Measurements from ENCODE around the gene HAUS5.
A peak's percentile ranks its signal among the peaks of the same experiment; 100 is the strongest.

Gene HAUS5

DNA sequence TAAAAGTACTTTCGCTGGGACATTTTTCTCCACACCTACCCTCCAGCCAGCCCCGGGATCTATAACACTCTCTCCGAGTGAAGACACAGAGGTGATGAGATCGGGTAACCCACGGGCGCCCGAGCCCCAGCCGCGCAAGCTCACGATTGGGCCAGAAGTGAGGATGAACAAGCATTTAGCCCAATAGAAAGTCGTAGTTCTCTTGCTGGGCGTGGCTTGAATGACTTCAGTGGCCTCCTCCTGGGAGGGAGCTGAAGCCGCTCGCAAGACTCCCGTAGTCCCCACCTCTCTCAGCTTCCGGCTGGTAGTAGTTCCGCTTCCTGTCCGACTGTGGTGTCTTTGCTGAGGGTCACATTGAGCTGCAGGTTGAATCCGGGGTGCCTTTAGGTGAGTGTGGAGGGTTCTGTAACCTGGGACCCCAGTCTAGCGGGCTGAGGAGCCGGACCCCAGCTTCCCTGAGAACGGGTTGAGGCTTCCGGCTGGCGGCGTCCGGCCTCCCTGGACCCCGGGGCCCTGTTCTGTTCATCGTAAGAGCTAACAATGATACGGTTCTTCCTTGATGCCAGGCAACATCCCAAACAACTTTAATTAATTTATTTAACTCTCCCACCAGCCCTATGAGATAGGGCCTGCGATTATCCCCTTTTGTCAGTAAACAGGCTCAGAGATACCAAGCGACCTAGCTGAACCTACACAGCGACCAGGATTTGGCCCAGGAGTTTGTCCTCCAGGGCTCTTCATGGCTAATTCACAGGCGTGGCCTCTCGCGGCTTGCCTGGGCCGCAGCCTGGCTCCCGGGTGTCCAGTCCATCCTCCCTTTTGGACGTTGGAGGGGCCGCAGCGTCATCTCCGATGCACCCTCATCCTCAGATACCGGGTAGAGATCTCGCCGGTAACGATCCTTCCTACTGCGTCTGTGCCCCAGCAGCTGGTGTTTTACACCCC, 35.8 kb downstream of the HAUS5 start, which contains the start of gene COX6B1:
TSS of gene COX6B1 (plus strand) at position 307 of the 945 bp plus-strand sequence. CDS start 2,921 bp downstream, outside the sequence.
- TF ChIP-seq EGR1 (IDR thresholded peaks at IDR 0.05) (no peak), RAD21 (IDR thresholded peaks at IDR 0.05; ENCODE audit: low read depth) (no peak), FOXM1 (IDR thresholded peaks at IDR 0.05; ENCODE audit: borderline replicate concordance, low read depth) (no peak), YY1 (IDR thresholded peaks at IDR 0.05; ENCODE audit: low read depth) (no peak), NFIC (IDR thresholded peaks at IDR 0.05) (no peak), EP300 (IDR thresholded peaks at IDR 0.05; ENCODE audit: borderline replicate concordance) (no peak), CEBPB (IDR thresholded peaks at IDR 0.05) (no peak), CREB1 (IDR thresholded peaks at IDR 0.05; ENCODE audit: low read depth) (peak; percentile 38; the same call in 1 of the 2 replicates), TCF12 (IDR thresholded peaks at IDR 0.05; ENCODE audit: low read depth) (no peak), TAF1 (IDR thresholded peaks at IDR 0.05; ENCODE audit: low read depth) (peak; percentile 71), TEAD4 (IDR thresholded peaks at IDR 0.05) (no peak), REST (IDR thresholded peaks at IDR 0.05; ENCODE audit: low read depth) (no peak), ZBTB7A (IDR thresholded peaks at IDR 0.05; ENCODE audit: low read depth) (no peak)
- TF ChIP-seq, protein P1, sequence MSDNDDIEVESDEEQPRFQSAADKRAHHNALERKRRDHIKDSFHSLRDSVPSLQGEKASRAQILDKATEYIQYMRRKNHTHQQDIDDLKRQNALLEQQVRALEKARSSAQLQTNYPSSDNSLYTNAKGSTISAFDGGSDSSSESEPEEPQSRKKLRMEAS (IDR thresholded peaks at IDR 0.05), result peak; percentile 41; the same call in 1 of the 2 replicates
- TF ChIP-seq, protein P2, sequence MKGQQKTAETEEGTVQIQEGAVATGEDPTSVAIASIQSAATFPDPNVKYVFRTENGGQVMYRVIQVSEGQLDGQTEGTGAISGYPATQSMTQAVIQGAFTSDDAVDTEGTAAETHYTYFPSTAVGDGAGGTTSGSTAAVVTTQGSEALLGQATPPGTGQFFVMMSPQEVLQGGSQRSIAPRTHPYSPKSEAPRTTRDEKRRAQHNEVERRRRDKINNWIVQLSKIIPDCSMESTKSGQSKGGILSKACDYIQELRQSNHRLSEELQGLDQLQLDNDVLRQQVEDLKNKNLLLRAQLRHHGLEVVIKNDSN (IDR thresholded peaks at IDR 0.05), result no peak

DNA sequence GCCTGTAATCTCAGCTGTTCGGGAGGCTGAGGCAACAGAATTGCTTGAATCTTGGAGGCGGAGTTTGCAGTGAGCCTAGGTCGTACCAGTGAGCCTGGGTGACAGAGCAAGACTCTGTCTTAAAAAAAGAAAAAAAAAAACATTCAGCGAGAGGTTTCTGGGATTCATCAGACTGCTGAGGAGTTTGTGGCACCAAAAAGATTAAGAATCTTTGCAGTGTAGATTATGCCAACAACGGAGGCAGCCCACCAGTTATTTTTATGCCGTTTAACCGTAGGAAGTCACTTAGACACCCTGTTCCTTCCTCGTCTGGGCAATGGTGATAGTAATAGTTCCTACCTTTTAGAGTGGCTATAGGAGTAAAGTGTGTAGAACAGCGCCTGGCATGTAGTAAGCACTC, 38.0 kb downstream of the HAUS5 start:
- TF ChIP-seq TCF12 (IDR thresholded peaks at IDR 0.05; ENCODE audit: low read depth), result no peak
- no peak for TF ChIP-seq YY1 (IDR thresholded peaks at IDR 0.05; ENCODE audit: low read depth)
- no peak for TF ChIP-seq TEAD4 (IDR thresholded peaks at IDR 0.05)
- TF ChIP-seq CREB1 (IDR thresholded peaks at IDR 0.05; ENCODE audit: low read depth), result no peak
- TF ChIP-seq NFIC (IDR thresholded peaks at IDR 0.05), result no peak

GRCh38 chr19:35655600-35655999, 43.1 kb downstream of the HAUS5 start:
- TF ChIP-seq, protein P2 (IDR thresholded peaks at IDR 0.05), result no peak
- TF ChIP-seq CEBPB (IDR thresholded peaks at IDR 0.05) (no peak), REST (IDR thresholded peaks at IDR 0.05; ENCODE audit: low read depth) (no peak), ZBTB7A (IDR thresholded peaks at IDR 0.05; ENCODE audit: low read depth) (no peak), NFIC (IDR thresholded peaks at IDR 0.05) (no peak), CREB1 (IDR thresholded peaks at IDR 0.05; ENCODE audit: low read depth) (no peak), EP300 (IDR thresholded peaks at IDR 0.05; ENCODE audit: borderline replicate concordance) (no peak), TEAD4 (IDR thresholded peaks at IDR 0.05) (no peak), RAD21 (IDR thresholded peaks at IDR 0.05; ENCODE audit: low read depth) (no peak), FOXM1 (IDR thresholded peaks at IDR 0.05; ENCODE audit: borderline replicate concordance, low read depth) (no peak), TAF1 (IDR thresholded peaks at IDR 0.05; ENCODE audit: low read depth) (no peak), TCF12 (IDR thresholded peaks at IDR 0.05; ENCODE audit: low read depth) (no peak)

DNA sequence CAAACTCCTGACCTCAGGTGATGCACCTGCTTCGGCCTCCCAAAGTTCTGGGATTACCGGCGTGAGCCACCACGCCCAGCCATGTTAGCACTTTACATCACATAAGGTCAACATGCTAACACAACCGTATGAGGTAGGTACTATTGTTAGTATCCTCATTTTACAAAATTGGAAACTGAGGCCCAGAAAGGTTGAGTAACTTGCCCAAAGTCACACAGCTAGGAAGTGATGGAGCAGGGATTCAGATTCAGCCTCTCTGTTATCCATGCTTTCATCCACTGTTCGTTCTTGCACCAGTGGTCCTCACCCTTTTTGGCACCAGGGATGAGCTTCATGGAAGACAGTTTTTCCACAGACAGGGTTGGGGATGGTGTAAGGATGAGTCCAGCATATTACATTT, 44.2 kb downstream of the HAUS5 start:
- TF ChIP-seq, protein P1 (IDR thresholded peaks at IDR 0.05), result no peak

DNA sequence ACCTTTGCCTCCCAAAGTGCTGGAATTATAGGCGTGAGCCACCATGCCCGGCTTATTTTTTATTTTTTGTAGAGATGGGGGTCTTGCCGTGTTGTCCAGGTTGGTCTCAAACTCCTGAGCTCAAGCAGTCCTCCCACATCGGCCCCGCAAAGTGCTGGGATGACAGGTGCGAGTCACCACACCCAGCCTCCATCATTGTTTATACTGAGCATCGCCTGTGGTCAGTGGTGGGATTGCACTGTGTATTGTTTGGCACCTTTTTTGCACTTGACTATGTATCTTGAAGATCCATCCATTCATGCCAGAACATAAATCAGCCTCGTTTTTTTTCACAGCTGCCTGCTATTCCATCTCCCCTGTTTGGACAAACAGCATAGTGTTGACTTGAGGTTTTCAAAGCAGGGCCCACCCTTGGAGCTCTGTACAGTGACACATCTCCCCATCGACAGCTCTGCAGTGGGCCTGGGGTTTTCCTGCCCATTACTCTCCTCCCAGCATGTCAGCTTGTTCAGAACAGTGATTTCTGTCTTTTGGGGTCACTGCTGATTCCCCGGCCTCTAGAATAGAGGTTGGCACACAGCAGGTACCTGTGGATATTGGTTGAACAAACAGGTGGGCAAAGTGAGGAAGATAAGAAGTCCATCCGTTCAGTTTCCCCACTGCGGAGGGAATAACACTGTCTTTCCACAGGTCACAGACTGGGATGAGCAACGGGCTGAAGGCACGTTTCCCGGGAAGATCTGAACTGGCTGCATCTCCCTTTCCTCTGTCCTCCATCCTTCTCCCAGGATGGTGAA, 45.6 kb downstream of the HAUS5 start:
- TF ChIP-seq CREB1 (IDR thresholded peaks at IDR 0.05; ENCODE audit: low read depth) (no peak), RAD21 (IDR thresholded peaks at IDR 0.05; ENCODE audit: low read depth) (no peak), NFIC (IDR thresholded peaks at IDR 0.05) (no peak), TEAD4 (IDR thresholded peaks at IDR 0.05) (no peak), TAF1 (IDR thresholded peaks at IDR 0.05; ENCODE audit: low read depth) (no peak), FOXM1 (IDR thresholded peaks at IDR 0.05; ENCODE audit: borderline replicate concordance, low read depth) (no peak), EP300 (IDR thresholded peaks at IDR 0.05; ENCODE audit: borderline replicate concordance) (no peak), ZBTB7A (IDR thresholded peaks at IDR 0.05; ENCODE audit: low read depth) (no peak)
- TF ChIP-seq, protein P1 (IDR thresholded peaks at IDR 0.05), result no peak

All from Ishikawa (cell line).